HCT116 (cell line): Measurements from ENCODE around the gene PASD1. TPM values are rescaled to one million over a fixed set of nuclear protein-coding genes. Genes with fewer than 3 reads are reported as not detected.

Experiments
- ATAC-seq: fragments of 200-7000 bp; cut with Tn5 transposase; 2 replicates; pipeline ENCODE4 v1.9.1; 2020; ENCODE audit warnings: mild to moderate bottlenecking, moderate library complexity
- BruUV-seq: library from RNA; stranded (reverse); fragments of 400-500 nt; replicated peaks from 2 replicates; lab custom pipeline; 2021; lab: Mats Ljungman, UMichigan
- CTCF ChIA-PET: fragments of 300-600 bp; sonication (Branson Sonifier 250); formaldehyde crosslinking; loops from one replicate; lab custom pipeline; 2021; ENCODE audit warnings: antibody characterized with exemption; lab: Charles Lee
- POLR2A ChIA-PET: fragments of 300-600, 350-600 bp; sonication (Branson Sonifier 250); formaldehyde crosslinking; loops from one replicate; lab custom pipeline; 2021; ENCODE audit warnings: antibody characterized with exemption; lab: Charles Lee
- RAD21 ChIA-PET, 2 experiments: fragments of 300-600 bp; sonication (Branson Sonifier 250); formaldehyde crosslinking; loops; one replicate each; lab custom pipeline; 2023; ENCODE audit warnings: low total read pairs in 2 of 2; ENCODE audit not compliant: uncharacterized antibody in 2 of 2, unreplicated experiment in 2 of 2, low non-redundant PET in 1 of 2; lab: Charles Lee
- DNase-seq: peaks from one replicate; pipeline ENCODE4 v3.0.0-alpha.2; 2010; ENCODE audit warnings: low read depth, low spot score
- H2AFZ ChIP-seq: fragments of 200-600 bp; shearing (Covaris generic), sonication (generic); 2 replicates; pipeline ENCODE4 v1.6.1; 2017; ENCODE audit warnings: low read depth, mixed run types, mixed read lengths, antibody characterized with exemption, low read length; ENCODE audit not compliant: poor library complexity, severe bottlenecking
- H3K27ac ChIP-seq: 2 replicates; pipeline ENCODE4 v1.5.1; 2012; ENCODE audit warnings: low read depth, low read length
- H3K27me3 ChIP-seq: fragments of 200-600 bp; sonication (generic); 2 replicates; pipeline ENCODE4 v1.6.1; 2016; ENCODE audit warnings: mixed run types, low read length, mixed read lengths; ENCODE audit not compliant: insufficient read depth
- H3K36me3 ChIP-seq, 2 experiments: fragments of 200-500 bp in 1 of 2; fragments of 200-600 bp in 1 of 2; sonication (Bioruptor generic) in 1 of 2; sonication (generic) in 1 of 2; 2 replicates each; pipeline versions ENCODE4 v1.5.1 to v1.6.1; 2014 to 2016; ENCODE audit warnings: low read length in 2 of 2, inconsistent platforms in 1 of 2, mixed read lengths in 1 of 2, mixed run types in 1 of 2; ENCODE audit not compliant: insufficient read depth in 2 of 2, control insufficient read depth in 1 of 2
- H3K4me1 ChIP-seq, 2 experiments: fragments of 200-600 bp in 1 of 2; sonication (generic) in 1 of 2; 2 replicates each; pipeline versions ENCODE4 v1.5.1 to v1.6.1; 2012 to 2017; ENCODE audit warnings: low read length in 2 of 2, inconsistent platforms in 1 of 2, mild to moderate bottlenecking in 1 of 2, mixed read lengths in 1 of 2, mixed run types in 1 of 2, moderate library complexity in 1 of 2; ENCODE audit not compliant: insufficient read depth in 2 of 2, control insufficient read depth in 1 of 2
- H3K4me2 ChIP-seq: fragments of 200-600 bp; sonication (generic); 2 replicates; pipeline ENCODE4 v1.6.1; 2017; ENCODE audit warnings: mixed run types, low read length, mixed read lengths
- H3K4me3 ChIP-seq, 2 experiments: fragments of 200-600 bp in 1 of 2; sonication (generic) in 1 of 2; replicated peaks in 1 of 2; 2 replicates each; pipeline ENCODE4 v1.5.1; 2011 to 2016; ENCODE audit warnings: low read length in 2 of 2, control low read depth in 1 of 2, low read depth in 1 of 2, mild to moderate bottlenecking in 1 of 2, mixed read lengths in 1 of 2, mixed run types in 1 of 2
- H3K79me2 ChIP-seq: fragments of 200-600 bp; sonication (generic); 2 replicates; pipeline ENCODE4 v1.6.1; 2017; ENCODE audit warnings: mild to moderate bottlenecking, mixed run types, low read length, moderate library complexity, mixed read lengths; ENCODE audit not compliant: insufficient read depth
- H3K9ac ChIP-seq: fragments of 200-600 bp; sonication (generic); 2 replicates; pipeline ENCODE4 v1.6.1; 2016; ENCODE audit warnings: low read length, mixed read lengths
- H3K9me2 ChIP-seq: fragments of 200-600 bp; sonication (generic), shearing (Covaris generic); 2 replicates; pipeline ENCODE4 v1.6.1; 2017; ENCODE audit warnings: mixed run types, mild to moderate bottlenecking, moderate library complexity; ENCODE audit not compliant: insufficient read depth
- H3K9me3 ChIP-seq, 2 experiments: fragments of 200-500 bp in 1 of 2; fragments of 200-600 bp in 1 of 2; sonication (Bioruptor generic) in 1 of 2; sonication (generic) in 1 of 2; 2 replicates each; pipeline ENCODE4 v1.6.1; 2014 to 2017; ENCODE audit warnings: low read length in 2 of 2, mixed read lengths in 2 of 2, inconsistent platforms in 1 of 2, low read depth in 1 of 2, mild to moderate bottlenecking in 1 of 2, mixed run types in 1 of 2, moderate library complexity in 1 of 2; ENCODE audit not compliant: control insufficient read depth in 1 of 2, insufficient read depth in 1 of 2
- H4K20me1 ChIP-seq: fragments of 200-600 bp; sonication (generic), shearing (Covaris generic); 2 replicates; pipeline ENCODE4 v1.6.1; 2017; ENCODE audit warnings: mixed run types, mild to moderate bottlenecking, moderate library complexity; ENCODE audit not compliant: insufficient read depth
- ATF3 ChIP-seq: IDR thresholded peaks from 2 replicates; pipeline ENCODE4 v1.6.1; 2012
- CBX3 ChIP-seq: IDR thresholded peaks from 2 replicates; pipeline ENCODE4 v1.6.1; 2012; ENCODE audit warnings: low read depth
- EGR1 ChIP-seq: IDR thresholded peaks from 2 replicates; pipeline ENCODE4 v1.6.1; 2012; ENCODE audit warnings: low read depth
- EZH2 ChIP-seq: fragments of 200-600 bp; sonication (generic); IDR thresholded peaks from 2 replicates; pipeline ENCODE4 v1.6.1; 2017; ENCODE audit warnings: antibody characterized with exemption, mixed run types
- EZH2phosphoT487 ChIP-seq: fragments of 200-600 bp; IDR thresholded peaks from 2 replicates; pipeline ENCODE4 v1.6.1; 2018; ENCODE audit warnings: antibody characterized with exemption, borderline replicate concordance
- FOSL1 ChIP-seq: IDR thresholded peaks from 2 replicates; pipeline ENCODE4 v1.6.1; 2012; ENCODE audit warnings: low read depth
- JUND ChIP-seq: IDR thresholded peaks from 2 replicates; pipeline ENCODE4 v1.6.1; 2012
- POLR2AphosphoS5 ChIP-seq: IDR thresholded peaks from 2 replicates; pipeline ENCODE4 v1.6.1; 2011; ENCODE audit warnings: mild to moderate bottlenecking, low read depth, low read length, moderate library complexity
- RAD21 ChIP-seq: IDR thresholded peaks from 2 replicates; pipeline ENCODE4 v1.6.1; 2012; ENCODE audit warnings: low read depth, mild to moderate bottlenecking
- SIN3A ChIP-seq: IDR thresholded peaks from 2 replicates; pipeline ENCODE4 v1.6.1; 2012; ENCODE audit warnings: low read depth
- SP1 ChIP-seq: IDR thresholded peaks from 2 replicates; pipeline ENCODE4 v1.6.1; 2012; ENCODE audit warnings: low read depth
- SRF ChIP-seq: IDR thresholded peaks from 2 replicates; pipeline ENCODE4 v1.6.1; 2012; ENCODE audit warnings: low read depth
- TCF7L2 ChIP-seq: IDR thresholded peaks from 2 replicates; pipeline ENCODE4 v1.7.0; 2011; ENCODE audit warnings: borderline replicate concordance, inconsistent platforms; ENCODE audit not compliant: insufficient read depth, insufficient read length; ENCODE audit errors: extremely low read depth
- YY1 ChIP-seq: IDR thresholded peaks from 2 replicates; pipeline ENCODE4 v1.6.1; 2011; ENCODE audit warnings: low read length, low read depth, moderate library complexity, mild to moderate bottlenecking; ENCODE audit not compliant: insufficient replicate concordance; ENCODE audit errors: extremely low read depth
- ZFX ChIP-seq: fragments of 450-650 bp; IDR thresholded peaks from 2 replicates; pipeline ENCODE4 v1.6.1; 2017
- intact Hi-C: fragments of 100-400 bp; cut with micrococcal nuclease; formaldehyde crosslinking; loops from 2 replicates; pipeline ENCODE4 v1.10.0; 2022
- total RNA-seq: library from RNA; stranded (reverse); gene quantifications from one replicate; pipeline ENCODE4 v1.2.1, GENCODE V29; 2021; ENCODE audit not compliant: unreplicated experiment
- TF ChIP-seq, protein P1 (sequence below), 3 experiments: fragments of 200-600 bp in 1 of 3; sonication (generic) in 1 of 3; IDR thresholded peaks in 2 of 3; conservative IDR thresholded peaks in 1 of 3; 2 replicates each; pipeline ENCODE4 v1.5.1; 2012 to 2017; ENCODE audit warnings: low read depth in 2 of 3, low read length in 2 of 3, antibody characterized with exemption in 1 of 3, borderline replicate concordance in 1 of 3, control low read depth in 1 of 3, mild to moderate bottlenecking in 1 of 3, mixed read lengths in 1 of 3, mixed run types in 1 of 3, moderate library complexity in 1 of 3; ENCODE audit not compliant: insufficient read depth in 1 of 3
- TF ChIP-seq, protein P2 (sequence below): IDR thresholded peaks from 2 replicates; pipeline ENCODE4 v1.6.1; 2012
- TF ChIP-seq, protein P3 (sequence below): IDR thresholded peaks from 2 replicates; pipeline ENCODE4 v1.6.1; 2011; ENCODE audit warnings: mild to moderate bottlenecking, low read length, moderate library complexity; ENCODE audit not compliant: insufficient replicate concordance; ENCODE audit errors: extremely low read depth
- TF ChIP-seq, protein P4 (sequence below): IDR thresholded peaks from 2 replicates; pipeline ENCODE4 v1.6.1; 2012; ENCODE audit warnings: low read depth

PASD1 gene
- total RNA-seq, 1 experiment from 2014 or later = not detected

- no peak for ATAC-seq
- H3K4me2 ChIP-seq = no peak overlapping the region
- RAD21 ChIA-PET = no interaction called here
Measured at GRCh38 chrX:151675121-151675746, 111.8 kb downstream of the PASD1 start.

More at GRCh38 chrX:151675121-151675746, 111.8 kb downstream of the PASD1 start:
- H3K79me2 ChIP-seq = no peaks in the 10 kb centered on the region
- H3K27me3 ChIP-seq = peaks cover 5% of the 10 kb centered on the region
- no peak for DNase-seq
- no peaks in the 10 kb centered on the region for H4K20me1 ChIP-seq
- ChIA-PET POLR2A (no interaction called here), CTCF (interaction anchor here (1.4 kb wide), 1 partner anchor 169 kb away, joined by 3 read pairs; no protein-coding TSS in a partner anchor)
- no peaks in the 10 kb centered on the region for H3K9me2 ChIP-seq
- intact Hi-C loops = no loop called here
- TF ChIP-seq JUND = no peak
- TF ChIP-seq, protein P1, sequence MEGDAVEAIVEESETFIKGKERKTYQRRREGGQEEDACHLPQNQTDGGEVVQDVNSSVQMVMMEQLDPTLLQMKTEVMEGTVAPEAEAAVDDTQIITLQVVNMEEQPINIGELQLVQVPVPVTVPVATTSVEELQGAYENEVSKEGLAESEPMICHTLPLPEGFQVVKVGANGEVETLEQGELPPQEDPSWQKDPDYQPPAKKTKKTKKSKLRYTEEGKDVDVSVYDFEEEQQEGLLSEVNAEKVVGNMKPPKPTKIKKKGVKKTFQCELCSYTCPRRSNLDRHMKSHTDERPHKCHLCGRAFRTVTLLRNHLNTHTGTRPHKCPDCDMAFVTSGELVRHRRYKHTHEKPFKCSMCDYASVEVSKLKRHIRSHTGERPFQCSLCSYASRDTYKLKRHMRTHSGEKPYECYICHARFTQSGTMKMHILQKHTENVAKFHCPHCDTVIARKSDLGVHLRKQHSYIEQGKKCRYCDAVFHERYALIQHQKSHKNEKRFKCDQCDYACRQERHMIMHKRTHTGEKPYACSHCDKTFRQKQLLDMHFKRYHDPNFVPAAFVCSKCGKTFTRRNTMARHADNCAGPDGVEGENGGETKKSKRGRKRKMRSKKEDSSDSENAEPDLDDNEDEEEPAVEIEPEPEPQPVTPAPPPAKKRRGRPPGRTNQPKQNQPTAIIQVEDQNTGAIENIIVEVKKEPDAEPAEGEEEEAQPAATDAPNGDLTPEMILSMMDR (IDR thresholded peaks at IDR 0.05 in 2 of 3, conservative IDR thresholded peaks at IDR 0.05 in 1 of 3; ENCODE audit: borderline replicate concordance in 1 of 3, insufficient read depth in 1 of 3, low read depth in 2 of 3, low read length in 2 of 3) = no peak
- TF ChIP-seq CBX3 = no peak
- TF ChIP-seq TCF7L2 = no peak
- no peak for TF ChIP-seq ZFX
- TF ChIP-seq SP1 = no peak
- TF ChIP-seq, protein P2, sequence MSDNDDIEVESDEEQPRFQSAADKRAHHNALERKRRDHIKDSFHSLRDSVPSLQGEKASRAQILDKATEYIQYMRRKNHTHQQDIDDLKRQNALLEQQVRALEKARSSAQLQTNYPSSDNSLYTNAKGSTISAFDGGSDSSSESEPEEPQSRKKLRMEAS = no peak
- TF ChIP-seq YY1 = no peak
- no peak for TF ChIP-seq RAD21
- TF ChIP-seq, protein P3, sequence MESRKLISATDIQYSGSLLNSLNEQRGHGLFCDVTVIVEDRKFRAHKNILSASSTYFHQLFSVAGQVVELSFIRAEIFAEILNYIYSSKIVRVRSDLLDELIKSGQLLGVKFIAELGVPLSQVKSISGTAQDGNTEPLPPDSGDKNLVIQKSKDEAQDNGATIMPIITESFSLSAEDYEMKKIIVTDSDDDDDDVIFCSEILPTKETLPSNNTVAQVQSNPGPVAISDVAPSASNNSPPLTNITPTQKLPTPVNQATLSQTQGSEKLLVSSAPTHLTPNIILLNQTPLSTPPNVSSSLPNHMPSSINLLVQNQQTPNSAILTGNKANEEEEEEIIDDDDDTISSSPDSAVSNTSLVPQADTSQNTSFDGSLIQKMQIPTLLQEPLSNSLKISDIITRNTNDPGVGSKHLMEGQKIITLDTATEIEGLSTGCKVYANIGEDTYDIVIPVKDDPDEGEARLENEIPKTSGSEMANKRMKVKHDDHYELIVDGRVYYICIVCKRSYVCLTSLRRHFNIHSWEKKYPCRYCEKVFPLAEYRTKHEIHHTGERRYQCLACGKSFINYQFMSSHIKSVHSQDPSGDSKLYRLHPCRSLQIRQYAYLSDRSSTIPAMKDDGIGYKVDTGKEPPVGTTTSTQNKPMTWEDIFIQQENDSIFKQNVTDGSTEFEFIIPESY = no peak
- TF ChIP-seq ATF3 = no peak
- TF ChIP-seq EZH2phosphoT487 = no peak
- no peak for TF ChIP-seq FOSL1
- no peak for TF ChIP-seq SRF
- no peak for TF ChIP-seq EZH2
- no peak for TF ChIP-seq EGR1
- no peak for TF ChIP-seq POLR2AphosphoS5
- TF ChIP-seq, protein P4, sequence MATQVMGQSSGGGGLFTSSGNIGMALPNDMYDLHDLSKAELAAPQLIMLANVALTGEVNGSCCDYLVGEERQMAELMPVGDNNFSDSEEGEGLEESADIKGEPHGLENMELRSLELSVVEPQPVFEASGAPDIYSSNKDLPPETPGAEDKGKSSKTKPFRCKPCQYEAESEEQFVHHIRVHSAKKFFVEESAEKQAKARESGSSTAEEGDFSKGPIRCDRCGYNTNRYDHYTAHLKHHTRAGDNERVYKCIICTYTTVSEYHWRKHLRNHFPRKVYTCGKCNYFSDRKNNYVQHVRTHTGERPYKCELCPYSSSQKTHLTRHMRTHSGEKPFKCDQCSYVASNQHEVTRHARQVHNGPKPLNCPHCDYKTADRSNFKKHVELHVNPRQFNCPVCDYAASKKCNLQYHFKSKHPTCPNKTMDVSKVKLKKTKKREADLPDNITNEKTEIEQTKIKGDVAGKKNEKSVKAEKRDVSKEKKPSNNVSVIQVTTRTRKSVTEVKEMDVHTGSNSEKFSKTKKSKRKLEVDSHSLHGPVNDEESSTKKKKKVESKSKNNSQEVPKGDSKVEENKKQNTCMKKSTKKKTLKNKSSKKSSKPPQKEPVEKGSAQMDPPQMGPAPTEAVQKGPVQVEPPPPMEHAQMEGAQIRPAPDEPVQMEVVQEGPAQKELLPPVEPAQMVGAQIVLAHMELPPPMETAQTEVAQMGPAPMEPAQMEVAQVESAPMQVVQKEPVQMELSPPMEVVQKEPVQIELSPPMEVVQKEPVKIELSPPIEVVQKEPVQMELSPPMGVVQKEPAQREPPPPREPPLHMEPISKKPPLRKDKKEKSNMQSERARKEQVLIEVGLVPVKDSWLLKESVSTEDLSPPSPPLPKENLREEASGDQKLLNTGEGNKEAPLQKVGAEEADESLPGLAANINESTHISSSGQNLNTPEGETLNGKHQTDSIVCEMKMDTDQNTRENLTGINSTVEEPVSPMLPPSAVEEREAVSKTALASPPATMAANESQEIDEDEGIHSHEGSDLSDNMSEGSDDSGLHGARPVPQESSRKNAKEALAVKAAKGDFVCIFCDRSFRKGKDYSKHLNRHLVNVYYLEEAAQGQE = no peak
- no peak for TF ChIP-seq SIN3A
- H2AFZ ChIP-seq = no peak overlapping the region
- no peaks in the 10 kb centered on the region for H3K4me1 ChIP-seq
- no peaks in the 10 kb centered on the region for H3K9me3 ChIP-seq
- no peak overlapping the region for H3K4me3 ChIP-seq
- H3K36me3 ChIP-seq = no peaks in the 10 kb centered on the region
- no peak overlapping the region for H3K9ac ChIP-seq
- no TSS peak for BruUV-seq
- no peak overlapping the region for H3K27ac ChIP-seq
